Astrocyte of the spinal cord (primary cell): ENCODE measurements around the gene IMMP1L.
A peak's percentile ranks its signal among the peaks of the same experiment; 100 is the strongest.

Experiments
- DNase-seq: peaks from one replicate; pipeline ENCODE4 v3.0.0; 2011; ENCODE audit warnings: low read depth, low spot score
- H3K4me3 ChIP-seq: 2 replicates; pipeline ENCODE4 v1.5.1; 2011; ENCODE audit warnings: low read depth, mild to moderate bottlenecking, low read length, moderate library complexity
- in situ Hi-C: cut with HindIII; loops from 2 replicates; pipeline ENCODE4 v1.10.0; 2017; ENCODE audit warnings: low sequenced_read_pairs
- TF ChIP-seq, protein P1 (sequence below): IDR thresholded peaks from 2 replicates; pipeline ENCODE4 v1.5.1; 2012; ENCODE audit warnings: low read depth, mild to moderate bottlenecking, low read length, inconsistent platforms

The IMMP1L gene

GRCh38 chr11:31404614-31405013 lies 104.8 kb downstream of the IMMP1L start:
- TF ChIP-seq, protein P1, sequence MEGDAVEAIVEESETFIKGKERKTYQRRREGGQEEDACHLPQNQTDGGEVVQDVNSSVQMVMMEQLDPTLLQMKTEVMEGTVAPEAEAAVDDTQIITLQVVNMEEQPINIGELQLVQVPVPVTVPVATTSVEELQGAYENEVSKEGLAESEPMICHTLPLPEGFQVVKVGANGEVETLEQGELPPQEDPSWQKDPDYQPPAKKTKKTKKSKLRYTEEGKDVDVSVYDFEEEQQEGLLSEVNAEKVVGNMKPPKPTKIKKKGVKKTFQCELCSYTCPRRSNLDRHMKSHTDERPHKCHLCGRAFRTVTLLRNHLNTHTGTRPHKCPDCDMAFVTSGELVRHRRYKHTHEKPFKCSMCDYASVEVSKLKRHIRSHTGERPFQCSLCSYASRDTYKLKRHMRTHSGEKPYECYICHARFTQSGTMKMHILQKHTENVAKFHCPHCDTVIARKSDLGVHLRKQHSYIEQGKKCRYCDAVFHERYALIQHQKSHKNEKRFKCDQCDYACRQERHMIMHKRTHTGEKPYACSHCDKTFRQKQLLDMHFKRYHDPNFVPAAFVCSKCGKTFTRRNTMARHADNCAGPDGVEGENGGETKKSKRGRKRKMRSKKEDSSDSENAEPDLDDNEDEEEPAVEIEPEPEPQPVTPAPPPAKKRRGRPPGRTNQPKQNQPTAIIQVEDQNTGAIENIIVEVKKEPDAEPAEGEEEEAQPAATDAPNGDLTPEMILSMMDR = no peak
- H3K4me3 ChIP-seq = no peak overlapping the region
- DNase-seq = no peak
- in situ Hi-C loops = no loop called here

DNA sequence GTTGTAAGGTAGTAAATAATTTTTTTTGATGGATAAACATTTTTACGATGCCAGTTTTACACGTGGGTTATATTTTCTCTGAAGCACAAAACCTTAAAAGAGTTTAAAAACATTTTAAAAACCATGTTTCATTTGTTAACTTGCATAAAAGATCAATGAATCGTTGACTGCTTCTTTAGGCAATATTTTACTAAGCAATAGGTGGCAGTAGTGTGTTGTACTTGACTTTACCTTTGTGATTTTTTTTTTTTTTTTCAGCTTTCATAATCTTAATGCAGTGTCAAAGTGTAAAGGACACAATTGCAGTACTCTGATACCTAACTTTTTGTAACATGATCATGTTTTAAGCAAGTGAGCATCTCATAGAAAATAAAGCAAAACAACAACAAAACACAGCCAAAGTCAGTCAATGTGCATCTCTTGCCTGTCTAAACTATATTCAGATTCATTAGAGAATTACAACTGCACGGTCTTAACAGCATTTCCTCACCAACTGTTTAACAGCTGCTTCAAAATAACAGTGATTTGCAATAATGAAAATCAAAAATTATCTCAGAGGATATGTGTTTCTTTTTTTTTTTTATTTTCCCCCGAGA lies 112.1 kb downstream of the IMMP1L start:
- TF ChIP-seq, protein P1 = peak; percentile 56
- DNase-seq = peak; percentile 29
- in situ Hi-C loops = no loop called here
- no peak overlapping the region for H3K4me3 ChIP-seq

DNA sequence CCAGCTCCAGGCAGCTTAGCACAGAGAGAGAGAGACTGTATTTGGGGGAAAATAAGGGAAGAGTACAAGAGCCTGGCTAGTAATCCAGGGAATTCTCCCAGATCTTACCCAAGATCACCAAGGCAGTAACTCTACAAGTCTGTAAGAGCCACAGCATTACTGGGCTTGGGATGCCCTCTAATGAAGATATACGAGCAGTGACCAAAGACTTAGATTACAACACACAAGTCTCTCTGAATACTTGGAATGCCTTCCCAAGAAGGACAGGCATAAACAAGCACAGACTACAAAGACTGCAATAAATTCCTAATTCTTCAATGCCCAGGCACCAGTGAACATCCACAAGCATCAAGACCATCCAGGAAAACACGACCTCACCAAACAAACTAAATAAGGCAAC lies 122.0 kb downstream of the IMMP1L start:
- TF ChIP-seq, protein P1 = no peak
- no peak for DNase-seq
- no peak overlapping the region for H3K4me3 ChIP-seq
- in situ Hi-C loops = no loop called here

GRCh38 chr11:31383116-31383515 lies 126.3 kb downstream of the IMMP1L start:
- TF ChIP-seq, protein P1 = no peak
- in situ Hi-C loops = no loop called here
- no peak overlapping the region for H3K4me3 ChIP-seq
- DNase-seq = no peak
